ENCODE measurements around the gene BRPF1. TPM values are rescaled to one million over a fixed set of nuclear protein-coding genes. Genes with fewer than 3 reads are reported as not detected.

BRPF1 gene
- total and polyA plus RNA-seq, 2 experiments from 2014 or later: 9.3 to 10.7 TPM

DNA sequence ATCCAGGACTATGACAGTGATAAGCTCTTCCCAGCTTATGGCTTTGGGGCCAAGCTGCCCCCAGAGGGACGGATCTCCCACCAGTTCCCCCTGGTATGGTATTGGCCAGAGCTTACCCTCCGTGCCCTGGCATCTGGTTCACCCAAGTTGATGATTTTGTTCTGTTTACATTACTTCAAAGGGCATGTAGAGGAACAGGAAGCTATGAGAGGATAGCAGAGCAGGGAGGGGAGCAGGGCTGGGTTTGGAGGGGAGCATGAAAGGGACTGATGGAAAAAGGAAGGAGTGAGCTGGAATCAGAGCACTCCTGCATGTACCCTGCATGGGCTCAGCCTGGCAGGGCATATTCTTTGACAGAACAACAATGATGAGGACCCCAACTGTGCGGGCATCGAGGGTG lies 13.4 kb upstream of the BRPF1 start:
- no peaks in the 10 kb centered on the region for H3K36me3 ChIP-seq (replicated peaks; ENCODE audit: insufficient read depth, low read depth)
- no peak overlapping the region for H3K4me3 ChIP-seq
- H2AFZ ChIP-seq: no peak overlapping the region
- no peak overlapping the region for H3K27ac ChIP-seq
- H3K79me2 ChIP-seq: no peaks in the 10 kb centered on the region
- H4K20me1 ChIP-seq (ENCODE audit: insufficient read depth, poor library complexity, severe bottlenecking): no peaks in the 10 kb centered on the region
- H3K4me2 ChIP-seq: no peak overlapping the region
- no peaks in the 10 kb centered on the region for H3K27me3 ChIP-seq
- WGBS (ENCODE audit: low lambda C conversion rate, missing lambda C conversion rate): 68% methylated on average over 4 of the region's 4 CpGs
- TF ChIP-seq EZH2phosphoT487 (IDR thresholded peaks at IDR 0.05; ENCODE audit: low read depth, severe bottlenecking, unreplicated experiment) (no peak), CTCF (IDR thresholded peaks at IDR 0.05; ENCODE audit: poor library complexity) (no peak), EZH2 (IDR thresholded peaks at IDR 0.05; ENCODE audit: borderline replicate concordance) (no peak)
- no peaks in the 10 kb centered on the region for H3K9me3 ChIP-seq (ENCODE audit: low read depth)
- H3K4me1 ChIP-seq (ENCODE audit: insufficient read depth): peaks cover 6% of the 10 kb centered on the region
- no peaks in the 10 kb centered on the region for H3K9me2 ChIP-seq (replicated peaks; ENCODE audit: insufficient read depth)
- no peak for DNase-seq (ENCODE audit: low spot score)

DNA sequence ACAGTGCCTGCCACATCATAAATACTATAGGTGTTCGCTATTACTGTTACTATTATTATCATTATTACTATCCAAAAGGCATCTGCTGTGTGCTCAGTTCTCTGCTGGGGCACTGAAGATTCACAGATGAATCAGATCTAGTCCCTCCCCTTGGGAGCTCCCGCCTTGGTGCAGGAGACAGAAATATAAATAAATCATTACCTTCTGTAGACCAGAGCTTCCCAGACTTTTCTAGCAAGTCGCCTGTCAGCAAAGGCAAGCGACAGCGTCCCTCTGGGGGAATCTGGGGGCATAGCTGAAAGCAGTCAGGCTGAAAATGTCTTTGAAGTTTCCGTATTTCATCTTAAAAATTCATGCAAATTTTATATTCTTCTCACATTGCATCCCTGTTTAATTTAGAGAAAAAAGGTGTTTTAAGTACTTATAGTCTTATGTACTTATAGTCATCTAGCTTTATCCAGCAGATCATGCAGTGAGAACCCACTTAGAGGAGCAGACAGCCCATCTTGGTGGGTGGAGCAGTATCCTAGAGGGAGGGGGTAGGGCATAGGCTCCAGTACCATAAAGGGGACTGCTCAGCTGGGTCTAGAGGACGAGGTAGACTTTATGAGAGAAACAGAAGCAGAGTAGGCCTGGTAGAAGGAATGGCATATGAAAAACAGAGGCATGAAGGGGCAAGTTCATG lies 10.4 kb upstream of the BRPF1 start:
- DNase-seq (ENCODE audit: low spot score): no peak
- no peaks in the 10 kb centered on the region for H3K79me2 ChIP-seq
- no peaks in the 10 kb centered on the region for H3K9me2 ChIP-seq (replicated peaks; ENCODE audit: insufficient read depth)
- no peaks in the 10 kb centered on the region for H3K36me3 ChIP-seq (replicated peaks; ENCODE audit: insufficient read depth, low read depth)
- no peak overlapping the region for H2AFZ ChIP-seq
- no peak overlapping the region for H3K4me3 ChIP-seq
- peaks cover under 1% of the 10 kb centered on the region for H3K4me1 ChIP-seq (ENCODE audit: insufficient read depth)
- 52% methylated on average over 7 of the region's 7 CpGs for WGBS (ENCODE audit: low lambda C conversion rate, missing lambda C conversion rate)
- no peaks in the 10 kb centered on the region for H3K27me3 ChIP-seq
- TF ChIP-seq EZH2phosphoT487 (IDR thresholded peaks at IDR 0.05; ENCODE audit: low read depth, severe bottlenecking, unreplicated experiment): no peak
- no peak for TF ChIP-seq CTCF (IDR thresholded peaks at IDR 0.05; ENCODE audit: poor library complexity)
- TF ChIP-seq EZH2 (IDR thresholded peaks at IDR 0.05; ENCODE audit: borderline replicate concordance): no peak
- H3K9me3 ChIP-seq (ENCODE audit: low read depth): no peaks in the 10 kb centered on the region
- H3K27ac ChIP-seq: no peak overlapping the region
- no peaks in the 10 kb centered on the region for H4K20me1 ChIP-seq (ENCODE audit: insufficient read depth, poor library complexity, severe bottlenecking)
- no peak overlapping the region for H3K4me2 ChIP-seq

DNA sequence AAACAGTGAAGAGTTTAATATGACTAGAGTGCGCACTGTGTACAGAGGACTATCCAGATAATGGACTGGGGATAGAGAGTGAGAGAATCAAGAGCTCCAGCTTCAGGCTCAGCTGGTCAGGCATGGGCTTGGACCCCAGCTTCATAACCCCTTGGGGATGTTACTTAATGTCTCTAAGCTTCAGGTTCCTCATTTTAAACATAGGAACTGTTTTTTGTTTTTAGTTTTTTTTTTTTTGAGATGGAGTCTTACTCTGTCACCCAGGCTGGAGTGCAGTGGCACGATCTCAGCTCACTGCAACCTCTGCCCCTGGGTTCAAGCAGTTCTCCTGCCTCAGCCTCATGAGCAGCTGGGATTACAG lies 9.9 kb upstream of the BRPF1 start:
- TF ChIP-seq EZH2phosphoT487 (IDR thresholded peaks at IDR 0.05; ENCODE audit: low read depth, severe bottlenecking, unreplicated experiment) (no peak), CTCF (IDR thresholded peaks at IDR 0.05; ENCODE audit: poor library complexity) (no peak), EZH2 (IDR thresholded peaks at IDR 0.05; ENCODE audit: borderline replicate concordance) (no peak)
- no peaks in the 10 kb centered on the region for H3K9me2 ChIP-seq (replicated peaks; ENCODE audit: insufficient read depth)
- H3K4me3 ChIP-seq: no peak overlapping the region
- no peaks in the 10 kb centered on the region for H3K27me3 ChIP-seq
- no peaks in the 10 kb centered on the region for H3K36me3 ChIP-seq (replicated peaks; ENCODE audit: insufficient read depth, low read depth)
- no peak overlapping the region for H2AFZ ChIP-seq
- H3K79me2 ChIP-seq: no peaks in the 10 kb centered on the region
- H3K27ac ChIP-seq: no peak overlapping the region
- DNase-seq (ENCODE audit: low spot score): no peak
- no peaks in the 10 kb centered on the region for H4K20me1 ChIP-seq (ENCODE audit: insufficient read depth, poor library complexity, severe bottlenecking)
- H3K9me3 ChIP-seq (ENCODE audit: low read depth): no peaks in the 10 kb centered on the region
- WGBS (ENCODE audit: low lambda C conversion rate, missing lambda C conversion rate): 89% methylated on average over 2 of the region's 2 CpGs
- H3K4me2 ChIP-seq: no peak overlapping the region
- no peaks in the 10 kb centered on the region for H3K4me1 ChIP-seq (ENCODE audit: insufficient read depth)

All from hepatocyte (in vitro differentiated cells).